GM12878 (cell line): ENCODE results near the gene MTHFR.

Experiments
- CEBPB ChIP-seq, 2 experiments: fragments of 150-350 bp in 1 of 2; IDR thresholded peaks; 2 replicates each; pipeline ENCODE4 v1.6.1; 2012 to 2014; ENCODE audit warnings: low read depth in 2 of 2, low read length in 2 of 2, borderline replicate concordance in 1 of 2, inconsistent platforms in 1 of 2
- CREM ChIP-seq: IDR thresholded peaks from 2 replicates; pipeline ENCODE4 v1.6.1; 2014; ENCODE audit warnings: antibody characterized with exemption, low read depth
- EP300 ChIP-seq, 2 experiments: fragments of 150-350 bp in 1 of 2; IDR thresholded peaks; 2 replicates each; pipeline ENCODE4 v1.6.1; 2011 to 2012; ENCODE audit warnings: low read depth in 2 of 2, low read length in 2 of 2, borderline replicate concordance in 1 of 2, improper control_type of control experiment in 1 of 2, inconsistent platforms in 1 of 2; ENCODE audit not compliant: control insufficient read depth in 1 of 2
- EZH2 ChIP-seq: IDR thresholded peaks from 2 replicates; pipeline ENCODE4 v1.6.1; 2012; ENCODE audit warnings: low read depth, mild to moderate bottlenecking, control low read depth, inconsistent platforms, low read length, borderline replicate concordance; ENCODE audit not compliant: control insufficient read depth
- JUND ChIP-seq: IDR thresholded peaks from 2 replicates; pipeline ENCODE4 v1.6.1; 2012; ENCODE audit warnings: low read depth, mild to moderate bottlenecking, low read length, improper control_type of control experiment, moderate library complexity
- MXI1 ChIP-seq: fragments of 150-350 bp; IDR thresholded peaks from 2 replicates; pipeline ENCODE4 v1.6.1; 2011; ENCODE audit warnings: low read depth, mild to moderate bottlenecking, inconsistent platforms, low read length, improper control_type of control experiment
- NR2C2 ChIP-seq: IDR thresholded peaks from 2 replicates; pipeline ENCODE4 v1.6.1; 2011; ENCODE audit warnings: borderline replicate concordance, low read depth; ENCODE audit not compliant: control insufficient read depth, insufficient read length
- POLR2A ChIP-seq: IDR thresholded peaks from 2 replicates; pipeline ENCODE4 v1.6.1; 2011; ENCODE audit warnings: low read depth, mild to moderate bottlenecking, low read length
- POLR2AphosphoS5 ChIP-seq: IDR thresholded peaks from 2 replicates; pipeline ENCODE4 v1.6.1; 2011; ENCODE audit warnings: mild to moderate bottlenecking, low read length, inconsistent platforms
- SP1 ChIP-seq: IDR thresholded peaks from one replicate; pipeline ENCODE4 v1.6.1; 2011; ENCODE audit warnings: low read depth, low read length
- TF ChIP-seq, protein P1 (sequence below), 3 experiments: IDR thresholded peaks in 2 of 3; conservative IDR thresholded peaks in 1 of 3; 2 replicates each; pipeline ENCODE4 v1.5.1; 2011; ENCODE audit warnings: low read depth in 3 of 3, low read length in 3 of 3, mild to moderate bottlenecking in 3 of 3, control low read depth in 2 of 3, moderate library complexity in 2 of 3, inconsistent platforms in 1 of 3, mixed read lengths in 1 of 3; ENCODE audit not compliant: control insufficient read depth in 2 of 3, insufficient read depth in 1 of 3; ENCODE audit errors: extremely low read depth in 1 of 3

- TF ChIP-seq EZH2 = no peak
- TF ChIP-seq MXI1 = no peak
- no peak for TF ChIP-seq SP1
- no peak for TF ChIP-seq EP300 (IDR thresholded peaks at IDR 0.05; ENCODE audit: borderline replicate concordance in 1 of 2, control insufficient read depth in 1 of 2, low read depth in 2 of 2, low read length in 2 of 2)
- no peak for TF ChIP-seq JUND
- TF ChIP-seq CREM = no peak
- TF ChIP-seq CEBPB (IDR thresholded peaks at IDR 0.05; ENCODE audit: borderline replicate concordance in 1 of 2, low read depth in 2 of 2, low read length in 2 of 2) = no peak
- no peak for TF ChIP-seq POLR2A
- TF ChIP-seq POLR2AphosphoS5 = no peak
- TF ChIP-seq NR2C2 = no peak
- TF ChIP-seq, protein P1, sequence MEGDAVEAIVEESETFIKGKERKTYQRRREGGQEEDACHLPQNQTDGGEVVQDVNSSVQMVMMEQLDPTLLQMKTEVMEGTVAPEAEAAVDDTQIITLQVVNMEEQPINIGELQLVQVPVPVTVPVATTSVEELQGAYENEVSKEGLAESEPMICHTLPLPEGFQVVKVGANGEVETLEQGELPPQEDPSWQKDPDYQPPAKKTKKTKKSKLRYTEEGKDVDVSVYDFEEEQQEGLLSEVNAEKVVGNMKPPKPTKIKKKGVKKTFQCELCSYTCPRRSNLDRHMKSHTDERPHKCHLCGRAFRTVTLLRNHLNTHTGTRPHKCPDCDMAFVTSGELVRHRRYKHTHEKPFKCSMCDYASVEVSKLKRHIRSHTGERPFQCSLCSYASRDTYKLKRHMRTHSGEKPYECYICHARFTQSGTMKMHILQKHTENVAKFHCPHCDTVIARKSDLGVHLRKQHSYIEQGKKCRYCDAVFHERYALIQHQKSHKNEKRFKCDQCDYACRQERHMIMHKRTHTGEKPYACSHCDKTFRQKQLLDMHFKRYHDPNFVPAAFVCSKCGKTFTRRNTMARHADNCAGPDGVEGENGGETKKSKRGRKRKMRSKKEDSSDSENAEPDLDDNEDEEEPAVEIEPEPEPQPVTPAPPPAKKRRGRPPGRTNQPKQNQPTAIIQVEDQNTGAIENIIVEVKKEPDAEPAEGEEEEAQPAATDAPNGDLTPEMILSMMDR (IDR thresholded peaks at IDR 0.05 in 2 of 3, conservative IDR thresholded peaks at IDR 0.05 in 1 of 3; ENCODE audit: control insufficient read depth in 2 of 3, extremely low read depth in 1 of 3, insufficient read depth in 1 of 3, low read depth in 3 of 3, low read length in 3 of 3) = no peak
Measured at GRCh38 chr1:11790101-11790879, 15.5 kb downstream of the MTHFR start.
